Mesendoderm (in vitro differentiated cells): ENCODE data around the gene FSIP1.
A peak's percentile ranks its signal among the peaks of the same experiment; 100 is the strongest.

ENCODE experiments used
- DNase-seq: peaks from one replicate; pipeline ENCODE4 v3.0.0; 2013
- H2AK5ac ChIP-seq: 2 replicates; pipeline ENCODE4 v1.6.1; 2013; ENCODE audit warnings: low read length, inconsistent platforms
- H2BK120ac ChIP-seq: 2 replicates; pipeline ENCODE4 v1.6.1; 2013; ENCODE audit warnings: low read depth, mild to moderate bottlenecking, low read length, moderate library complexity, mixed read lengths
- H2BK15ac ChIP-seq: replicated peaks from 2 replicates; pipeline ENCODE4 v1.6.1; 2013; ENCODE audit warnings: low read depth, mild to moderate bottlenecking, moderate library complexity
- H2BK5ac ChIP-seq: 2 replicates; pipeline ENCODE4 v1.6.1; 2013; ENCODE audit warnings: low read length, inconsistent platforms
- H3K18ac ChIP-seq: 2 replicates; pipeline ENCODE4 v1.6.1; 2013; ENCODE audit warnings: mild to moderate bottlenecking, low read length, mixed read lengths
- H3K23ac ChIP-seq: one replicate; pipeline ENCODE4 v1.6.1; 2013; ENCODE audit warnings: low read length
- H3K27ac ChIP-seq: 2 replicates; pipeline ENCODE4 v1.5.1; 2013; ENCODE audit warnings: low read depth, mild to moderate bottlenecking, inconsistent platforms, low read length, moderate library complexity
- H3K27me3 ChIP-seq: 2 replicates; pipeline ENCODE4 v1.6.1; 2013; ENCODE audit warnings: low read length, control low read depth, mild to moderate bottlenecking, inconsistent platforms; ENCODE audit not compliant: insufficient read depth, poor library complexity
- H3K36me3 ChIP-seq: 2 replicates; pipeline ENCODE4 v1.6.1; 2013; ENCODE audit warnings: low read length, inconsistent platforms; ENCODE audit not compliant: control insufficient read depth, insufficient read depth
- H3K4ac ChIP-seq: one replicate; pipeline ENCODE4 v1.6.1; 2013; ENCODE audit warnings: low read depth, mild to moderate bottlenecking, low read length, moderate library complexity
- H3K4me1 ChIP-seq: 2 replicates; pipeline ENCODE4 v1.6.1; 2013; ENCODE audit warnings: low read depth, low read length, inconsistent platforms; ENCODE audit not compliant: control insufficient read depth
- H3K4me2 ChIP-seq: 2 replicates; pipeline ENCODE4 v1.6.1; 2013; ENCODE audit warnings: low read length
- H3K4me3 ChIP-seq: 2 replicates; pipeline ENCODE4 v1.5.1; 2013; ENCODE audit warnings: mild to moderate bottlenecking, low read length
- H3K56ac ChIP-seq: one replicate; pipeline ENCODE4 v1.6.1; 2013; ENCODE audit warnings: low read length
- H3K79me1 ChIP-seq: 2 replicates; pipeline ENCODE4 v1.6.1; 2013; ENCODE audit warnings: low read length, inconsistent platforms
- H3K79me2 ChIP-seq: 2 replicates; pipeline ENCODE4 v1.6.1; 2013; ENCODE audit warnings: mild to moderate bottlenecking, low read length; ENCODE audit not compliant: control insufficient read depth, insufficient read depth
- H3K9ac ChIP-seq: 2 replicates; pipeline ENCODE4 v1.6.1; 2013; ENCODE audit warnings: low read length, inconsistent platforms
- H4K5ac ChIP-seq: one replicate; pipeline ENCODE4 v1.6.1; 2013; ENCODE audit warnings: low read length
- H4K8ac ChIP-seq: one replicate; pipeline ENCODE4 v1.6.1; 2013; ENCODE audit warnings: low read depth, mild to moderate bottlenecking, control low read depth, low read length, moderate library complexity
- WGBS: extraction: QIAGEN DNeasy Blood & Tissue Kit; methylation state at CpG from one replicate; pipeline ENCODE4 v1.1.7; 2013; ENCODE audit warnings: low lambda C conversion rate, missing lambda C conversion rate; ENCODE audit not compliant: insufficient coverage; ENCODE audit errors: extremely low coverage; 5-methylcytosine and 5-hydroxymethylcytosine counted together

FSIP1 gene

DNA sequence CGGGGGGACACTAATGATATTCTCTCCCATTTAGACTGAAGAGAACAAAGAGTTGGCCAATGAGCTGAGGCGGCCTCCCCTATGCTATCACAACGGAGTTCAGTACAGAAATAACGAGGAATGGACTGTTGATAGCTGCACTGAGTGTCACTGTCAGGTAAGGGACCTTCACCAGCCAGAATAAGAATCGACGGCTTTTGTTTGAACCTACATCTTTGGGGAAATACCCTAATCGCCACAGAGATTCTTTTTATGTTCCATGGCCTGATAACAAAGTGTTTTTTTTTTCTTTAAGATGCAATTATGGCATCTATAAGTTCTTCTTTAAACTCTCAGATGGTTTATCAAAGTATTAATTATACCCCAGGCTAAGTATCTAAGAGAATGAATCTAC is 198.4 kb downstream of the FSIP1 start:
- Histone ChIP-seq H3K27me3 (no peaks in the 10 kb centered on the region), H3K9ac (no peak overlapping the region), H3K79me1 (peaks cover 3% of the 10 kb centered on the region), H3K4me1 (peaks cover 3% of the 10 kb centered on the region), H2BK5ac (no peak overlapping the region), H4K5ac (no peak overlapping the region), H2BK120ac (no peak overlapping the region), H3K23ac (no peak overlapping the region), H3K4ac (no peak overlapping the region), H2AK5ac (no peak overlapping the region), H3K4me3 (no peak overlapping the region), H3K79me2 (peaks cover 16% of the 10 kb centered on the region), H2BK15ac (no peak overlapping the region), H3K36me3 (peaks cover 8% of the 10 kb centered on the region), H3K4me2 (no peak overlapping the region), H3K56ac (no peak overlapping the region), H3K18ac (no peak overlapping the region), H4K8ac (no peak overlapping the region), H3K27ac (no peak overlapping the region)
- no CpG with 5 or more reads among the region's 7 CpGs for whole genome bisulfite sequencing
- DNase-seq, result no peak

- Histone ChIP-seq H4K5ac (no peak overlapping the region), H3K79me2 (peaks cover 16% of the 10 kb centered on the region), H3K27ac (no peak overlapping the region), H2BK15ac (no peak overlapping the region), H2BK120ac (no peak overlapping the region), H3K56ac (no peak overlapping the region), H3K4ac (no peak overlapping the region), H3K4me1 (peaks cover 3% of the 10 kb centered on the region), H3K4me3 (no peak overlapping the region), H2BK5ac (no peak overlapping the region), H3K36me3 (peaks cover 5% of the 10 kb centered on the region), H3K23ac (no peak overlapping the region), H2AK5ac (no peak overlapping the region), H4K8ac (no peak overlapping the region), H3K18ac (no peak overlapping the region), H3K79me1 (peaks cover 3% of the 10 kb centered on the region), H3K27me3 (no peaks in the 10 kb centered on the region), H3K9ac (no peak overlapping the region), H3K4me2 (no peak overlapping the region)
- no CpG with 5 or more reads among the region's 13 CpGs for WGBS
- peak; percentile 72 for DNase-seq
Measured at GRCh38 chr15:39583596-39584265, 198.9 kb downstream of the FSIP1 start.

DNA sequence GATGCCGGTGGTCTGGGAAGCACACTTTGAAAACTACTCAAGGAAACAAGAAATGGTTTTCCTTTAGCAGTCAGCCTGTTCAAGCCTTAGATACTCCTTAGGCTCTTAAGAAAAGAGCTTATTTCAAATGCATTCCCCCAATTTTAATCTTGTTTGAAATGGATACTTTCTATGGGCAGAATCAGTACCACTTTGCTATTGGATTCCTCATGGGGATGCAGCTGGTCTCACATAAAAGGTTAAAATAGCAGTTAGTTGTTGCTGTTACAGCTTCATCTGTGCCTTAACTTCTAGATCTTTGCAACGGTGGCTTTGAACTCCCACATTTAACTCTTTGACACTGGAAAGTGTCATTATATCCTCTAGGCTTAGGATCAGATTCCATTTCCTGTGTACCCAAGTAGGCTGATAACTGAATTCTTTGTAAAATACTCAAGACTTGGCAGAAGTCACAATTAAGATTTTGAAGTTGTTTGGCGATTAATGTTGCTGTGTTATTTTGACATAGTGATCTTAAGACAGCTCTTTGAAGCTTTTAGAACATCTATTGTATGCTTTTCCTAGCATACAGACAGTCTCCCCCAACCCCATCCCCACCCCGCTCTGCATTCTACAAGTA is 199.6 kb downstream of the FSIP1 start:
- H2BK5ac ChIP-seq, result no peak overlapping the region
- no CpG with 5 or more reads among the region's 4 CpGs for WGBS
- peak overlapping the region; percentile 43 for H3K56ac ChIP-seq
- no peak for DNase-seq
- H3K18ac ChIP-seq, result no peak overlapping the region
- no peak overlapping the region for H4K8ac ChIP-seq
- peaks cover 3% of the 10 kb centered on the region for H3K4me1 ChIP-seq
- no peak overlapping the region for H3K23ac ChIP-seq
- H3K9ac ChIP-seq, result no peak overlapping the region
- no peak overlapping the region for H3K4ac ChIP-seq
- H2BK120ac ChIP-seq, result no peak overlapping the region
- peaks cover 3% of the 10 kb centered on the region for H3K79me1 ChIP-seq
- H4K5ac ChIP-seq, result no peak overlapping the region
- H3K4me3 ChIP-seq, result no peak overlapping the region
- no peaks in the 10 kb centered on the region for H3K27me3 ChIP-seq
- H2BK15ac ChIP-seq, result no peak overlapping the region
- H3K27ac ChIP-seq, result no peak overlapping the region
- no peak overlapping the region for H2AK5ac ChIP-seq
- H3K79me2 ChIP-seq, result peaks cover 16% of the 10 kb centered on the region
- H3K36me3 ChIP-seq, result peaks cover 2% of the 10 kb centered on the region
- H3K4me2 ChIP-seq, result no peak overlapping the region

DNA sequence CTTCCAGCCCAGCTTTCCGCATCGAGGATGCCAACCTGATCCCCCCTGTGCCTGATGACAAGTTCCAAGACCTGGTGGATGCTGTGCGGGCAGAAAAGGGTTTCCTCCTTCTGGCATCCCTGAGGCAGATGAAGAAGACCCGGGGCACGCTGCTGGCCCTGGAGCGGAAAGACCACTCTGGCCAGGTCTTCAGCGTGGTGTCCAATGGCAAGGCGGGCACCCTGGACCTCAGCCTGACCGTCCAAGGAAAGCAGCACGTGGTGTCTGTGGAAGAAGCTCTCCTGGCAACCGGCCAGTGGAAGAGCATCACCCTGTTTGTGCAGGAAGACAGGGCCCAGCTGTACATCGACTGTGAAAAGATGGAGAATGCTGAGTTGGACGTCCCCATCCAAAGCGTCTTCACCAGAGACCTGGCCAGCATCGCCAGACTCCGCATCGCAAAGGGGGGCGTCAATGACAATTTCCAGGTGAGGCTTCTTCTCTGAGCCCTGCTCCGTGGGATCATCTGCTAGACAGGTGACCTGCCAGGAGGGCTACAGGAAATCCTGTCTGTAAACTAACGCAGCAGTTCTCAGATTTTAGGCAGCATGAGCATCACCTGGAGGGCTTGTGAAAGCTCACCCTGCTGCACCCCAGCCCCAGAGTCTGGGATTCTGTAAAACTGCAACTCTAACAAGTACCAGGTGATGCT is 200.2 kb downstream of the FSIP1 start:
- DNase-seq, result no peak
- H3K79me2 ChIP-seq, result peaks cover 16% of the 10 kb centered on the region
- WGBS, result no CpG with 5 or more reads among the region's 20 CpGs
- no peak overlapping the region for H4K5ac ChIP-seq
- H2BK120ac ChIP-seq, result no peak overlapping the region
- H3K27ac ChIP-seq, result no peak overlapping the region
- H3K79me1 ChIP-seq, result peaks cover 3% of the 10 kb centered on the region
- H3K56ac ChIP-seq, result no peak overlapping the region
- H3K27me3 ChIP-seq, result no peaks in the 10 kb centered on the region
- no peak overlapping the region for H3K18ac ChIP-seq
- H3K4me2 ChIP-seq, result no peak overlapping the region
- H3K36me3 ChIP-seq, result peaks cover 2% of the 10 kb centered on the region
- no peak overlapping the region for H2AK5ac ChIP-seq
- no peak overlapping the region for H2BK5ac ChIP-seq
- no peak overlapping the region for H3K4me3 ChIP-seq
- H4K8ac ChIP-seq, result no peak overlapping the region
- H3K4ac ChIP-seq, result no peak overlapping the region
- H2BK15ac ChIP-seq, result no peak overlapping the region
- no peak overlapping the region for H3K23ac ChIP-seq
- peaks cover 3% of the 10 kb centered on the region for H3K4me1 ChIP-seq
- H3K9ac ChIP-seq, result no peak overlapping the region

- H3K4me3 ChIP-seq, result no peak overlapping the region
- peaks cover 2% of the 10 kb centered on the region for H3K36me3 ChIP-seq
- no peaks in the 10 kb centered on the region for H3K27me3 ChIP-seq
- H3K79me2 ChIP-seq, result peaks cover 16% of the 10 kb centered on the region
- H2BK15ac ChIP-seq, result no peak overlapping the region
- no CpG with 5 or more reads among the region's 13 CpGs for WGBS
- peaks cover 3% of the 10 kb centered on the region for H3K79me1 ChIP-seq
- no peak overlapping the region for H3K27ac ChIP-seq
- no peak overlapping the region for H3K23ac ChIP-seq
- H3K4me1 ChIP-seq, result peaks cover 3% of the 10 kb centered on the region
- H4K8ac ChIP-seq, result no peak overlapping the region
- H3K4me2 ChIP-seq, result peak overlapping the region; percentile 83
- peak; percentile 83 for DNase-seq
- H3K9ac ChIP-seq, result peak overlapping the region; percentile 4
- no peak overlapping the region for H2AK5ac ChIP-seq
- H2BK120ac ChIP-seq, result no peak overlapping the region
- H2BK5ac ChIP-seq, result no peak overlapping the region
- no peak overlapping the region for H3K18ac ChIP-seq
- H3K56ac ChIP-seq, result peak overlapping the region; percentile 84
- no peak overlapping the region for H3K4ac ChIP-seq
- no peak overlapping the region for H4K5ac ChIP-seq
Measured at GRCh38 chr15:39581793-39582285, 200.8 kb downstream of the FSIP1 start.
